ENCODE data around the gene COASY. TPM values are rescaled to one million over a fixed set of nuclear protein-coding genes. Genes with fewer than 3 reads are reported as not detected.
"Not testable (repeated sequence)": the region's sequence is repeated elsewhere in the genome, so short reads cannot be mapped to it uniquely, and the experiment has no call there.

COASY gene
- total and polyA plus RNA-seq, 11 donors, result 24.3 to 59.1 (median 34.4) TPM

GRCh38 chr17:42554250-42555121 lies 7.5 kb upstream of the COASY start:
- H3K9me3 ChIP-seq, result no peaks in the 10 kb centered on the region
- DNase-seq (peak; percentile 92 to 94 (median 93)), ATAC-seq (peak; percentile 84 to 95 (median 94))
- peaks cover 0 to 5% (median 0%) of the 10 kb centered on the region in 9 donors for H3K36me3 ChIP-seq
- no peak for TF ChIP-seq CTCF (IDR thresholded peaks at IDR 0.05)
- peak in 1 of 2 donors; percentile 82 for TF ChIP-seq POLR2A (IDR thresholded peaks at IDR 0.05)
- peak overlapping the region; percentile 76 to 97 (median 88) for H3K27ac ChIP-seq
- H3K27me3 ChIP-seq, result no peaks in the 10 kb centered on the region
- 1 to 2% (median 1%) methylated on average over 51 to 82 of the region's 82 CpGs for WGBS, 4 donors
- peaks cover 0 to 28% (median 15%) of the 10 kb centered on the region in 12 donors for H3K4me1 ChIP-seq
- H3K4me3 ChIP-seq, result peak overlapping the region; percentile 65 to 98 (median 82)
- intact Hi-C loops (cut with DNase I), result no loop called here

- WGBS, 4 donors, result 21 to 28% (median 23%) methylated on average over 4 of the region's 4 CpGs
- H3K36me3 ChIP-seq, result peaks cover 0 to 5% (median 0%) of the 10 kb centered on the region in 9 donors
- intact Hi-C loops (cut with DNase I), result no loop called here
- TF ChIP-seq CTCF (IDR thresholded peaks at IDR 0.05), result no peak
- no peak for TF ChIP-seq POLR2A (IDR thresholded peaks at IDR 0.05)
- peak overlapping the region; percentile 65 to 98 (median 82) for H3K4me3 ChIP-seq
- peak overlapping the region; percentile 76 to 97 (median 88) for H3K27ac ChIP-seq
- H3K27me3 ChIP-seq, result no peaks in the 10 kb centered on the region
- H3K4me1 ChIP-seq, result peaks cover 0 to 28% (median 15%) of the 10 kb centered on the region in 12 donors
- DNase-seq (no peak), ATAC-seq (no peak)
- no peaks in the 10 kb centered on the region for H3K9me3 ChIP-seq
Measured at GRCh38 chr17:42555122-42555622, 6.8 kb upstream of the COASY start.

- H3K36me3 ChIP-seq; H3K4me3 ChIP-seq; H3K27me3 ChIP-seq; H3K27ac ChIP-seq; intact Hi-C loops (cut with DNase I); H3K9me3 ChIP-seq; DNase-seq; ATAC-seq: not testable (repeated sequence)
- 55 to 73% (median 61%) methylated on average over 5 of the region's 5 CpGs for WGBS, 4 donors
- peaks cover 0 to 28% (median 15%) of the 10 kb centered on the region in 12 donors for H3K4me1 ChIP-seq
Measured at GRCh38 chr17:42555961-42556617, 5.9 kb upstream of the COASY start.

GRCh38 chr17:42559075-42559474 lies 2.9 kb upstream of the COASY start:
- intact Hi-C loops (cut with DNase I), result no loop called here
- Histone ChIP-seq H3K4me1 (peaks cover 10 to 43% (median 29%) of the 10 kb centered on the region in 12 donors), H3K36me3 (peaks cover 0 to 5% (median 0%) of the 10 kb centered on the region in 9 donors), H3K27me3 (no peaks in the 10 kb centered on the region), H3K9me3 (no peaks in the 10 kb centered on the region), H3K27ac (no peak overlapping the region), H3K4me3 (no peak overlapping the region)
- DNase-seq (no peak), ATAC-seq (no peak)
- TF ChIP-seq CTCF (IDR thresholded peaks at IDR 0.05) (no peak), POLR2A (IDR thresholded peaks at IDR 0.05) (no peak)
- 87 to 94% (median 90%) methylated on average over 6 of the region's 6 CpGs for WGBS, 4 donors
